GM20000 (cell line): ENCODE data around the gene OPALIN.

ENCODE experiments used
- DNase-seq: peaks from one replicate; pipeline ENCODE4 v3.0.0; 2012; ENCODE audit warnings: low spot score
- CTCF ChIP-seq: IDR thresholded peaks from 2 replicates; pipeline ENCODE4 v1.5.1; 2012; ENCODE audit warnings: mild to moderate bottlenecking, control low read depth; ENCODE audit errors: extremely low read depth, missing control alignments

The OPALIN gene

GRCh38 chr10:96352027-96352426 lies 6.8 kb downstream of the OPALIN start:
- DNase-seq = no peak
- TF ChIP-seq CTCF = no peak

GRCh38 chr10:96346295-96346694 lies 12.5 kb downstream of the OPALIN start:
- DNase-seq = no peak
- TF ChIP-seq CTCF = no peak

GRCh38 chr10:96345222-96345621 lies 13.6 kb downstream of the OPALIN start:
- no peak for DNase-seq
- TF ChIP-seq CTCF = no peak

- DNase-seq = no peak
- no peak for TF ChIP-seq CTCF
Measured at GRCh38 chr10:96344178-96344577, 14.6 kb downstream of the OPALIN start.

GRCh38 chr10:96342402-96342801 lies 16.4 kb downstream of the OPALIN start:
- TF ChIP-seq CTCF = no peak
- DNase-seq = no peak

GRCh38 chr10:96341219-96342182 lies 17.3 kb downstream of the OPALIN start:
- no peak for TF ChIP-seq CTCF

More at GRCh38 chr10:96341219-96342182, 17.3 kb downstream of the OPALIN start:
- DNase-seq = no peak
